Epithelial cell of umbilical artery (primary cell): ENCODE measurements around the gene TRIM46. TPM values are rescaled to one million over a fixed set of nuclear protein-coding genes. Genes with fewer than 3 reads are reported as not detected.

Source experiments
- total RNA-seq: library from RNA; depleted of rRNA; stranded (reverse); fragments of >200 nt; gene quantifications from 2 replicates; pipeline ENCODE4 v1.2.3, GENCODE V29; 2014

The TRIM46 gene
- total RNA-seq, result 3.5 and 3.9 TPM in 2 replicates

GRCh38 chr1:155173478-155174323, at the start of gene TRIM46:
TRIM46 (plus strand) TSS chr1:155173849; CDS start chr1:155173967, 118 bp downstream.

GRCh38 chr1:155127105-155127966, 46.3 kb upstream of the TRIM46 start, which contains the start of gene EFNA1:
EFNA1 (plus strand) TSS chr1:155127876; CDS start chr1:155127978, 102 bp downstream.

GRCh38 chr1:155135415-155136028, 38.1 kb upstream of the TRIM46 start, which contains the start of gene SLC50A1:
SLC50A1 (plus strand) TSS chr1:155135852; CDS start chr1:155135912, 60 bp downstream.

GRCh38 chr1:155139895-155140629, 33.6 kb upstream of the TRIM46 start, which contains the start of gene DPM3:
DPM3 (minus strand) TSS chr1:155140531; CDS start chr1:155140240, 291 bp downstream.

GRCh38 chr1:155172732-155173477, 744 bp upstream of the TRIM46 start, which contains the start of gene KRTCAP2:
KRTCAP2 (minus strand) TSS chr1:155173304; CDS start chr1:155173224, 80 bp downstream.

GRCh38 chr1:155207806-155208540, 34.3 kb downstream of the TRIM46 start, which contains the start of gene THBS3:
THBS3 (minus strand) TSS chr1:155207897; CDS start chr1:155207876, 21 bp downstream.

GRCh38 chr1:155208541-155209311, 35.1 kb downstream of the TRIM46 start, which contains the start of gene MTX1:
MTX1 (plus strand) TSS chr1:155208695; CDS start chr1:155208805, 110 bp downstream.

Other genes starting within 250 kb of the TRIM46 start
- 7.3 and 9.7 TPM in 2 replicates for gene PMVK, start 237.1 kb upstream of the TRIM46 start, total RNA-seq
- gene PBXIP1, start 217.8 kb upstream of the TRIM46 start, total RNA-seq, result 79.6 and 105 TPM in 2 replicates
- gene PYGO2, start 212.1 kb upstream of the TRIM46 start, total RNA-seq, result 5.2 and 5.9 TPM in 2 replicates
- gene SHC1, start 203.1 kb upstream of the TRIM46 start, total RNA-seq, result 152 and 218 TPM in 2 replicates
- gene CKS1B, start 199.2 kb upstream of the TRIM46 start, total RNA-seq, result 116 and 140 TPM in 2 replicates
- 26.6 and 33.9 TPM in 2 replicates for gene FLAD1, start 190.5 kb upstream of the TRIM46 start, total RNA-seq
- gene LENEP, start 180.3 kb upstream of the TRIM46 start, total RNA-seq, result 0.76 TPM in 1 of 2 replicates, not detected in the other
- 7.5 and 9.7 TPM in 2 replicates for gene ZBTB7B, start 171.0 kb upstream of the TRIM46 start, total RNA-seq
- gene DCST2, start 140.1 kb upstream of the TRIM46 start, total RNA-seq, result not detected in 2 replicates
- not detected in 2 replicates for gene DCST1, start 140.0 kb upstream of the TRIM46 start, total RNA-seq
- 161 and 165 TPM in 2 replicates for gene ADAM15, start 122.5 kb upstream of the TRIM46 start, total RNA-seq
- gene EFNA4, start 110.1 kb upstream of the TRIM46 start, total RNA-seq, result 8.8 and 9.7 TPM in 2 replicates
- 0.76 and 0.97 TPM in 2 replicates for gene EFNA3, start 95.0 kb upstream of the TRIM46 start, total RNA-seq
- gene EFNA1, start 46.0 kb upstream of the TRIM46 start, total RNA-seq, result 57.0 and 96.1 TPM in 2 replicates
- 33.8 and 45.1 TPM in 2 replicates for gene SLC50A1, start 38.0 kb upstream of the TRIM46 start, total RNA-seq
- gene DPM3, start 33.3 kb upstream of the TRIM46 start, total RNA-seq, result 24.2 and 50.0 TPM in 2 replicates
- 61.1 and 119 TPM in 2 replicates for gene KRTCAP2, start 545 bp upstream of the TRIM46 start, total RNA-seq
- 8.2 and 12.3 TPM in 2 replicates for gene THBS3, start 34.0 kb downstream of the TRIM46 start, total RNA-seq
- 58.1 and 85.8 TPM in 2 replicates for gene MTX1, start 34.8 kb downstream of the TRIM46 start, total RNA-seq
- gene ENTREP3, start 81.6 kb downstream of the TRIM46 start, total RNA-seq, result 4.5 and 5.2 TPM in 2 replicates
- 22.3 and 29.2 TPM in 2 replicates for gene SCAMP3, start 88.5 kb downstream of the TRIM46 start, total RNA-seq
- 14.3 and 21.7 TPM in 2 replicates for gene CLK2, start 99.7 kb downstream of the TRIM46 start, total RNA-seq
- 0.30 and 0.32 TPM in 2 replicates for gene HCN3, start 103.6 kb downstream of the TRIM46 start, total RNA-seq
- not detected in 2 replicates for gene PKLR, start 127.6 kb downstream of the TRIM46 start, total RNA-seq
- gene FDPS, start 135.0 kb downstream of the TRIM46 start, total RNA-seq, result 529 and 554 TPM in 2 replicates
- 8.8 and 14.9 TPM in 2 replicates for gene RUSC1, start 147.0 kb downstream of the TRIM46 start, total RNA-seq